Measurements from ENCODE around the gene ADNP2.

The ADNP2 gene

GRCh38 chr18:80112624-80113248 lies 3.7 kb downstream of the ADNP2 start:
- TF ChIP-seq POLR2AphosphoS5 (IDR thresholded peaks at IDR 0.05; ENCODE audit: borderline replicate concordance, low read depth, low read length) (no peak), EZH2 (IDR thresholded peaks at IDR 0.05) (no peak), FOXP2 (optimal IDR thresholded peaks at IDR 0.05; ENCODE audit: control extremely low read depth, extremely low read length, insufficient read depth) (no peak)
- Histone ChIP-seq H3K9ac (ENCODE audit: insufficient read length) (no peak overlapping the region), H3K4me3 (no peak overlapping the region)

DNA sequence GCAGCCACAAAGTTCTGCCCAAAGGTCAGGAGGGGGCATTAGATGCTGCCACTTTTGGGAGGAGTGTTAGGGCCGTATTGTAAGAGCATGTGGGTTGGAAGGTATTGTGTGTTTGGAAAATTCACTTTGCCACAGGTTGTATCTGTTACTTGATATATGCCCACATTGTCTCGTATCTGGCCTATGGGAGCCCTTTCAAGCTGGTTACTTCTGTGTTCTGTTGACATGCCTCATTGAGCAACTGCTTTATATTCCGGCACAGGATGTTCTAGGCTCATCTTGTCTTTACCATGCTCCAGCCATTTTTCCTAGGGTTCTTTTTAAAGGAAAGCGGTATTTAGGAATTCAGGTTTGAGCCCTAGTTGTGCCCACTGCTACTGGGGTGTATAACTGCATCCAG lies 6.0 kb downstream of the ADNP2 start:
- Histone ChIP-seq H3K27ac (no peak overlapping the region), H3K36me3 (ENCODE audit: insufficient read depth, low read length) (peaks cover 42% of the 10 kb centered on the region), H3K4me3 (no peak overlapping the region), H3K9ac (ENCODE audit: insufficient read length) (no peak overlapping the region), H3K9me3 (ENCODE audit: low read depth, low read length) (no peaks in the 10 kb centered on the region)
- TF ChIP-seq EZH2 (IDR thresholded peaks at IDR 0.05), result no peak
- TF ChIP-seq POLR2AphosphoS5 (IDR thresholded peaks at IDR 0.05; ENCODE audit: borderline replicate concordance, low read depth, low read length), result no peak
- no peak for TF ChIP-seq FOXP2 (optimal IDR thresholded peaks at IDR 0.05; ENCODE audit: control extremely low read depth, extremely low read length, insufficient read depth)
- DNase-seq (ENCODE audit: low read depth, low spot score), result no peak

More at GRCh38 chr18:80112624-80113248, 3.7 kb downstream of the ADNP2 start:
- no peak for DNase-seq (ENCODE audit: low read depth, low spot score)
- Histone ChIP-seq H3K9me3 (ENCODE audit: low read depth, low read length) (no peaks in the 10 kb centered on the region), H3K27ac (no peak overlapping the region), H3K36me3 (ENCODE audit: insufficient read depth, low read length) (peaks cover 19% of the 10 kb centered on the region)

- Histone ChIP-seq H3K4me3 (no peak overlapping the region), H3K36me3 (ENCODE audit: insufficient read depth, low read length) (peaks cover 68% of the 10 kb centered on the region), H3K9ac (ENCODE audit: insufficient read length) (no peak overlapping the region), H3K27ac (no peak overlapping the region), H3K9me3 (ENCODE audit: low read depth, low read length) (no peaks in the 10 kb centered on the region)
- TF ChIP-seq FOXP2 (optimal IDR thresholded peaks at IDR 0.05; ENCODE audit: control extremely low read depth, extremely low read length, insufficient read depth) (no peak), EZH2 (IDR thresholded peaks at IDR 0.05) (no peak), POLR2AphosphoS5 (IDR thresholded peaks at IDR 0.05; ENCODE audit: borderline replicate concordance, low read depth, low read length) (no peak)
- DNase-seq (ENCODE audit: low read depth, low spot score), result no peak
Observed at GRCh38 chr18:80119111-80119510, 10.0 kb downstream of the ADNP2 start.

GRCh38 chr18:80120932-80121331 lies 11.9 kb downstream of the ADNP2 start:
- H3K27ac ChIP-seq, result no peak overlapping the region
- no peaks in the 10 kb centered on the region for H3K9me3 ChIP-seq (ENCODE audit: low read depth, low read length)
- H3K36me3 ChIP-seq (ENCODE audit: insufficient read depth, low read length), result peaks cover 71% of the 10 kb centered on the region
- TF ChIP-seq POLR2AphosphoS5 (IDR thresholded peaks at IDR 0.05; ENCODE audit: borderline replicate concordance, low read depth, low read length), result no peak
- no peak for TF ChIP-seq FOXP2 (optimal IDR thresholded peaks at IDR 0.05; ENCODE audit: control extremely low read depth, extremely low read length, insufficient read depth)
- TF ChIP-seq EZH2 (IDR thresholded peaks at IDR 0.05), result no peak
- no peak overlapping the region for H3K4me3 ChIP-seq
- H3K9ac ChIP-seq (ENCODE audit: insufficient read length), result no peak overlapping the region
- no peak for DNase-seq (ENCODE audit: low read depth, low spot score)

DNA sequence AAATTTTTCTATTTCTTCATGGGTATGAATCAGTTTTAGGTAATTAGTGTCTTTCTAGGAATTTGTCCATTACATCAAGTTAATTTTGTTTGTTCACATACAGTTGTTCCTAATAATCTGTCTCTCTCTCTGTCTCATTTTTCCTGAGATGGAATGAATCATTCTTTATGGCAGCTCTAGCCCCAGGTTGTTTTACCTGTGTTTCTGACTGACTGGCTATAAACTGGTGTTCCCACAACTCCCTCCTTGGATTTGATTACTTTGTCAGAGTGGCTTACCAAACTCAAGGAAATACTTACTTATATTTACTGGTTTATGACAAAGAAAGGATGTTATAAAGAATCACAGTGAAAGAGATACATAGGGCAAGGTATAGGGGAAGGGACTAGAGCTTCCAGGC lies 15.1 kb downstream of the ADNP2 start:
- Histone ChIP-seq H3K9ac (ENCODE audit: insufficient read length) (no peak overlapping the region), H3K4me3 (no peak overlapping the region), H3K36me3 (ENCODE audit: insufficient read depth, low read length) (peaks cover 64% of the 10 kb centered on the region), H3K27ac (no peak overlapping the region), H3K9me3 (ENCODE audit: low read depth, low read length) (no peaks in the 10 kb centered on the region)
- DNase-seq (ENCODE audit: low read depth, low spot score), result no peak
- TF ChIP-seq FOXP2 (optimal IDR thresholded peaks at IDR 0.05; ENCODE audit: control extremely low read depth, extremely low read length, insufficient read depth), result no peak
- TF ChIP-seq POLR2AphosphoS5 (IDR thresholded peaks at IDR 0.05; ENCODE audit: borderline replicate concordance, low read depth, low read length), result no peak
- no peak for TF ChIP-seq EZH2 (IDR thresholded peaks at IDR 0.05)

DNA sequence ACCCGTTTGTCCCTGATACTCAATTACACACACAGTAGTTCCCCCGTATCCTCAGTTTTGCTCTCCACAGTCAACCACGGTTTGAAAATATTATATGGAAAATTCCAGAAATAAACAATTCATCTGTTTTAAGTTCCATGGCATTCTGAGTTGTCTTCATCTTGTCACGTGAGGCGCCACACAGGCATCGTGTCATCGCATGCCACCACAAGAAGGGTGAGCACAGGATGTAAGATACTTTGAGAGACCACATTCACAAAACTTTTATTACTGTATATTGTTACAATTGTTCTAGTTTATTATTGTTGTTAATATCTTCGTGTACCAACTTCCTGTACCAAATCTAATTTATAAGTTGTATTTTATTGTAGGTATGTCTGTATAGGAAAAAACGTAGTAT lies 17.7 kb downstream of the ADNP2 start:
- no peak for DNase-seq (ENCODE audit: low read depth, low spot score)
- H3K36me3 ChIP-seq (ENCODE audit: insufficient read depth, low read length), result peaks cover 42% of the 10 kb centered on the region
- no peak overlapping the region for H3K9ac ChIP-seq (ENCODE audit: insufficient read length)

DNA sequence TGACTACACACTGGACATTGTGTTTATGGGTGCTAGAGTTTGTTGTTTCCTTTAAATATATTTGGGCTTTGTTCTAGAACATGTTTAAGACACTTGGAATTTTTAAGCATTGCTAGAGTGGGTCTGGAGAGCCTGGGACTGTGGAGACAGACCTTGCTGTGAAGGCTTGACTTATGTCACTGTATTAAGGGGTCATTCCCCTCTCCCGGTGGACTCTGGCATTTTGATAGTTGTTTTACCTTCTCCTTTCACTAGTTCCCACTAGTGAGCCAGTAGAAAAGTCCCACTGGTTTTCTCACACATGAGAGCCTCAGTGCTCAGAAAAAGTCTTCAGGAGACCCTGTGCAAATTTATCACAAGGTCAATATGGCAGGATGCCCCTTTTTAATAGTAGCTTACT lies 18.6 kb downstream of the ADNP2 start:
- no peak for DNase-seq (ENCODE audit: low read depth, low spot score)
- H3K4me3 ChIP-seq, result no peak overlapping the region
- no peak overlapping the region for H3K27ac ChIP-seq
- peaks cover 34% of the 10 kb centered on the region for H3K36me3 ChIP-seq (ENCODE audit: insufficient read depth, low read length)
- TF ChIP-seq FOXP2 (optimal IDR thresholded peaks at IDR 0.05; ENCODE audit: control extremely low read depth, extremely low read length, insufficient read depth), result no peak
- TF ChIP-seq POLR2AphosphoS5 (IDR thresholded peaks at IDR 0.05; ENCODE audit: borderline replicate concordance, low read depth, low read length), result no peak
- no peak for TF ChIP-seq EZH2 (IDR thresholded peaks at IDR 0.05)
- no peak overlapping the region for H3K9ac ChIP-seq (ENCODE audit: insufficient read length)
- no peaks in the 10 kb centered on the region for H3K9me3 ChIP-seq (ENCODE audit: low read depth, low read length)

More for the DNA sequence above, 17.7 kb downstream of the ADNP2 start:
- Histone ChIP-seq H3K9me3 (ENCODE audit: low read depth, low read length) (no peaks in the 10 kb centered on the region), H3K4me3 (no peak overlapping the region), H3K27ac (no peak overlapping the region)
- TF ChIP-seq FOXP2 (optimal IDR thresholded peaks at IDR 0.05; ENCODE audit: control extremely low read depth, extremely low read length, insufficient read depth) (no peak), EZH2 (IDR thresholded peaks at IDR 0.05) (no peak), POLR2AphosphoS5 (IDR thresholded peaks at IDR 0.05; ENCODE audit: borderline replicate concordance, low read depth, low read length) (no peak)

DNA sequence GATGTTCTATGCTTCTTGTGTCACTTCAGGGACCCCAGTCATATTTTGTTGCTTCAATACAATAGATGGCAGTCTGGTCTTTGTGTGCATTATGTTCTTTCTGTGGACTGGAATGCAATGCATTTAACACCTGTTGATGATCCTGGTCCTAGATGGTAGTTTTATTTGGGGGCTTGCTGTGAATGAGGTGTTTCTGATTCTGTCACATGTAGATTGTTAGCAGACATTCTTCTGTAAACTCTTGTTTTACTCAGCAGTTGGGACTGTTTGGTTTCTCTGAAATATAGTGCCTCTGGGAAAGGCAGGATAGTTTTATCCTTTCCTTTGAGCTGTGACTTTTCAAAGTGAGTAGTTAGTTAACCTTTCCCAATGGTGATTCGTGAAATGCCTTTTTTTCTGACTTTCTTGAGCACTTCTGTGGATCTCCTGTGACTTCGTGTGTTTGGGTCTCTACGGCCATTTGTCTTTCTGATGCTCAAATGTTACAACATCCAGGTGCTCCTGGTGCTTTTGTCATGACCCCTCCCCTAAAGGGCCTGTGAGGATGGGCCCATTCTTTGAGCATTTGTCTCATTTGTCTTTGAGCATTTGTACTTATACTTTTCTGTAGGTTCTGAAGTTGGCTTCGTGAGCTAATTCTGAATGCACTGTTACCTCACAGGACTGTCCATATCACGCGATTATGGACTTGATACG lies 20.8 kb downstream of the ADNP2 start:
- H3K27ac ChIP-seq, result no peak overlapping the region
- peaks cover 44% of the 10 kb centered on the region for H3K36me3 ChIP-seq (ENCODE audit: insufficient read depth, low read length)

More for the DNA sequence above, 20.8 kb downstream of the ADNP2 start:
- no peak for DNase-seq (ENCODE audit: low read depth, low spot score)
- TF ChIP-seq POLR2AphosphoS5 (IDR thresholded peaks at IDR 0.05; ENCODE audit: borderline replicate concordance, low read depth, low read length) (no peak), EZH2 (IDR thresholded peaks at IDR 0.05) (no peak), FOXP2 (optimal IDR thresholded peaks at IDR 0.05; ENCODE audit: control extremely low read depth, extremely low read length, insufficient read depth) (no peak)
- no peak overlapping the region for H3K9ac ChIP-seq (ENCODE audit: insufficient read length)
- no peak overlapping the region for H3K4me3 ChIP-seq
- H3K9me3 ChIP-seq (ENCODE audit: low read depth, low read length), result no peaks in the 10 kb centered on the region

All from SK-N-MC (cell line).